Activated CD8-positive, alpha-beta memory T cell treated with anti-CD3 and anti-CD28 coated beads, Interleukin-2, amount 10 ng/mL, durations not matched to agents 7 days and 5 days (primary cell): ENCODE results near the gene DIO3. TPM values are rescaled to one million over a fixed set of nuclear protein-coding genes. Genes with fewer than 3 reads are reported as not detected.

Source experiments
- ATAC-seq: fragments of 150-1000 bp; cut with Tn5 transposase; one replicate; pipeline ENCODE4 v1.10.0; 2021; ENCODE audit warnings: moderate library complexity
- CTCF ChIA-PET: fragments of 350-600 bp; sonication (Branson Sonifier 250); formaldehyde crosslinking; loops from one replicate; lab custom pipeline; 2021; ENCODE audit warnings: antibody characterized with exemption; lab: Charles Lee
- DNase-seq: peaks from one replicate; pipeline ENCODE4 v3.0.0-alpha.2; 2020
- H3K27ac Mint-ChIP-seq: one replicate; pipeline ENCODE4 v1.8.0; 2021; ENCODE audit warnings: mild to moderate bottlenecking, mixed read lengths
- H3K27me3 Mint-ChIP-seq: one replicate; pipeline ENCODE4 v1.8.0; 2021; ENCODE audit warnings: mixed read lengths
- H3K36me3 Mint-ChIP-seq: one replicate; pipeline ENCODE4 v1.8.0; 2021; ENCODE audit warnings: mild to moderate bottlenecking, mixed read lengths
- H3K4me1 Mint-ChIP-seq: one replicate; pipeline ENCODE4 v1.8.0; 2021; ENCODE audit warnings: mixed read lengths
- H3K4me3 Mint-ChIP-seq: one replicate; pipeline ENCODE4 v1.8.0; 2021; ENCODE audit warnings: mild to moderate bottlenecking, moderate library complexity, mixed read lengths
- H3K9me3 Mint-ChIP-seq: one replicate; pipeline ENCODE4 v1.8.0; 2022; ENCODE audit warnings: low read depth, mixed read lengths
- total RNA-seq, 2 experiments: library from RNA; stranded (reverse); gene quantifications; one replicate each; pipeline ENCODE4 v1.2.3, GENCODE V29; 2021

Gene DIO3
- total RNA-seq, 2 experiments from 2014 or later, result not detected

DNA sequence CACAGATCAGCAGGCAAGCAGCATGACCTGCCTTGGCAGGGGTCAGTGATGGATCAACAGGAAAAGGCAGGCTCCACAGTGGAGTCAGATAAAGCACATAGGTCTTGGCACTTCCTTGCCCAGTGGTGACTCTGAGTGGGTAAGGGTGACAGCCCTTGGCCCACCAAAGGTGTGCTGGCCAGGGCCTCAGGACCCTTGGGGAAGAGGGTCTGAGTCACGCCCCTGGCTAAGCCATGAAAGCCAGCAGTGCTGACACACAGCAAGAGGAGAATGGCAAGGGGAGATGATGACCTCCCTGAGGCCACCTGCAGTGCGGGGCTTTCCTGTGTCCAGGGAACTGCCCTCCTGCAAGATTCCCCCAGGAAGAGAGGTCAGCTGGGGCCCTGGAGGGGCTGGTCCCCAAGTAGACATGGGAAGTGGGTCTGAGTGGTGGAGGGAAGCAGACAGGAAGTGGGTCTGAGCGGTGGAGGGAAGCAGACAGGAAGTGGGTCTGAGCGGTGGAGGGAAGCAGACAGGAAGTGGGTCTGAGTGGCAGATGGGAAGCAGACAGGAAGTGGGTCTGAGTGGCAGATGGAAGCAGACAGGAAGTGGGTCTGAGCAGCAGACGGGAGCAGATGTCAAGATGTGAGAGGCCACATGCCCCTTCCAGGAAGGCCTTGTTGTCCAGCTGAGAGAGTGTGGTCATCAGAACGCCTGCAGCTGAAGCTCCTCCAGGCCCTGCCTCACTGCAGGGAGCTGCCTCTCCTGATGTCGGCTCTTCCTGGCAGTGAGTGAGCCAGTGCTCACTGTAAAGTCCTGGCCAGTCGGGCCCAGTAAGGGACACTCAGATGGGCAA lies 34.8 kb downstream of the DIO3 start:
- Mint-ChIP-seq H3K4me3 (no peak overlapping the region), H3K27ac (peak overlapping the region; percentile 75), H3K9me3 (peaks cover 6% of the 10 kb centered on the region), H3K4me1 (peaks cover 41% of the 10 kb centered on the region), H3K27me3 (no peaks in the 10 kb centered on the region), H3K36me3 (peaks cover 20% of the 10 kb centered on the region)
- ATAC-seq (peak; percentile 59), DNase-seq (peak; percentile 75)
- CTCF ChIA-PET, result no interaction called here

GRCh38 chr14:101596742-101597141 lies 35.4 kb downstream of the DIO3 start:
- Mint-ChIP-seq H3K4me1 (peaks cover 41% of the 10 kb centered on the region), H3K4me3 (no peak overlapping the region), H3K27me3 (no peaks in the 10 kb centered on the region), H3K27ac (peak overlapping the region; percentile 75), H3K9me3 (peaks cover 6% of the 10 kb centered on the region), H3K36me3 (peaks cover 20% of the 10 kb centered on the region)
- ATAC-seq (peak; percentile 11), DNase-seq (no peak)
- CTCF ChIA-PET, result no interaction called here

DNA sequence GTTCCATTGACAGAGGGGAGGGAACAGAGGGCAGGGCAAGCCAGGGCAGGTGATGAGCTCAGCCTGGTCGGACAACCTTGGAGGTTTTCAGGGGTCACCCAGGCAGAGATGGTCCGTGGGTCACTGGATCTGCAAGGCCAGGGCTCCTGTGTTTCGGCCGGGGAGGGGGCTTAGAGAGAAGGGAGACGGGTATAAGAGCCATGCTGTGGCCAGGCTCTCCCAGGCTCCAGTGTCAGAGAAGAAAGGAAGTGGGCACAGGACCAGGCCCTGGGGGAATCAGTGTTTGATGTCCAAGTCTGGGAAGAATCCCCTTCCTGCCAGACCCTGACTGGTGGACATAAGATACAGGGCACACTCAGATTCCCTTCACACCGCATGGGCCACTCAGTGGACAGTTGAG lies 36.9 kb downstream of the DIO3 start:
- Mint-ChIP-seq H3K4me1 (peaks cover 40% of the 10 kb centered on the region), H3K4me3 (no peak overlapping the region), H3K27ac (no peak overlapping the region), H3K9me3 (peaks cover 6% of the 10 kb centered on the region), H3K36me3 (peaks cover 20% of the 10 kb centered on the region), H3K27me3 (no peaks in the 10 kb centered on the region)
- no peak for ATAC-seq
- DNase-seq, result no peak
- CTCF ChIA-PET, result interaction anchor here (1.4 kb wide), 1 partner anchor 30 kb away, joined by 3 read pairs; no protein-coding TSS in a partner anchor

- H3K4me1 Mint-ChIP-seq, result peaks cover 36% of the 10 kb centered on the region
- CTCF ChIA-PET, result interaction anchor here (1.4 kb wide), 2 partner anchors 29 to 477 kb away, joined by 3 read pairs; no protein-coding TSS in a partner anchor
- no peak for DNase-seq
- no peak for ATAC-seq
- H3K9me3 Mint-ChIP-seq, result peaks cover 6% of the 10 kb centered on the region
- no peak overlapping the region for H3K4me3 Mint-ChIP-seq
- no peak overlapping the region for H3K27ac Mint-ChIP-seq
- no peaks in the 10 kb centered on the region for H3K27me3 Mint-ChIP-seq
- peaks cover 20% of the 10 kb centered on the region for H3K36me3 Mint-ChIP-seq
Measured at GRCh38 chr14:101598571-101599233, 37.4 kb downstream of the DIO3 start.

GRCh38 chr14:101599234-101599885 lies 38.1 kb downstream of the DIO3 start:
- H3K36me3 Mint-ChIP-seq, result peaks cover 18% of the 10 kb centered on the region
- ATAC-seq (no peak), DNase-seq (no peak)
- H3K27me3 Mint-ChIP-seq, result no peaks in the 10 kb centered on the region
- H3K27ac Mint-ChIP-seq, result no peak overlapping the region
- H3K4me3 Mint-ChIP-seq, result no peak overlapping the region
- CTCF ChIA-PET, result interaction anchor here (1.4 kb wide), 1 partner anchor 478 kb away, joined by 3 read pairs; no protein-coding TSS in a partner anchor
- peaks cover 30% of the 10 kb centered on the region for H3K4me1 Mint-ChIP-seq
- H3K9me3 Mint-ChIP-seq, result peaks cover 6% of the 10 kb centered on the region

GRCh38 chr14:101600336-101600890 lies 39.1 kb downstream of the DIO3 start:
- Mint-ChIP-seq H3K9me3 (peaks cover 6% of the 10 kb centered on the region), H3K27ac (no peak overlapping the region), H3K4me3 (no peak overlapping the region), H3K36me3 (peaks cover 14% of the 10 kb centered on the region), H3K27me3 (no peaks in the 10 kb centered on the region), H3K4me1 (peaks cover 30% of the 10 kb centered on the region)
- DNase-seq (peak; percentile 31), ATAC-seq (no peak)
- CTCF ChIA-PET, result interaction anchor here (1.4 kb wide), 1 partner anchor 479 kb away, joined by 3 read pairs; no protein-coding TSS in a partner anchor

DNA sequence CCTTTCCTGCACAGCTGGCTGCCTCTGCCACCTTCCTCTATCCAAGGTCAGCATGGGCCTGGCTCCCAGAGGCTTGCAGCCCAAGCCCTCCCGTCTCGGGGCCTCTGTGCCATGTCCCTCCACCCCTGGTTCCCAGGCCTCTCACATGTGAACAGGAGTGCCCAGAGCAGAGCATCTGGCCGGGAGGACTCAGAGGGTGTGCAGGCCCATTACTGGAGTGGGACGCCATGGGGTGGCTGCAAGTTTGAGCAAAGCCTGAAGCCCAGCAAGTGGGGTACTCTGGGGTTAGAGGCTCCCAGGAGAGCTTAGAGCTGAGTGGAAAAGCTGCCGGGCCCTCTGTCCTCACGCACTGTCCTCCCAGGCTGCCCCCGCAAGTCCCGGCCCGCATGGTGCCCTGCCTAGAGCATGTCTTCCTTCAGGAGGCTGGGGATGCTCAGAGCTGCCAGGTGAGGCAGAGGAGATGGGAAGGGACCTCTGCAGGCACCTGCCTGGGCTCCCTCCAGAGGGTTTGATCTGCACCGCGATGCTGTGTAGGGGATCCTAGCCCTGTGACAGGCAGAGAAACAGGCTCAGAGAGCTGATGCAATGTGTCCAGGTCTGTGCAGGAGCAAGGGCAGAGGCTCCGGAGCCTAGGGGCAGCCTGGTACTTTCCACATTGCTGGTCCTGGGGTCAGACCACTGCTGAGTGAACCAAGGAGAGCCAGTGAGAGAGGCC lies 39.8 kb downstream of the DIO3 start:
- no peak overlapping the region for H3K4me3 Mint-ChIP-seq
- DNase-seq, result peak; percentile 35
- peaks cover 24% of the 10 kb centered on the region for H3K4me1 Mint-ChIP-seq
- CTCF ChIA-PET, result no interaction called here
- peaks cover 6% of the 10 kb centered on the region for H3K9me3 Mint-ChIP-seq
- no peak overlapping the region for H3K27ac Mint-ChIP-seq
- ATAC-seq, result no peak
- H3K36me3 Mint-ChIP-seq, result peaks cover 14% of the 10 kb centered on the region
- peaks cover 6% of the 10 kb centered on the region for H3K27me3 Mint-ChIP-seq

GRCh38 chr14:101601606-101602465 lies 40.5 kb downstream of the DIO3 start:
- no peak for ATAC-seq
- Mint-ChIP-seq H3K36me3 (peaks cover 9% of the 10 kb centered on the region), H3K27ac (no peak overlapping the region), H3K4me3 (no peak overlapping the region), H3K4me1 (peaks cover 16% of the 10 kb centered on the region), H3K9me3 (peaks cover 6% of the 10 kb centered on the region), H3K27me3 (peaks cover 13% of the 10 kb centered on the region)
- peak; percentile 39 for DNase-seq
- CTCF ChIA-PET, result no interaction called here

GRCh38 chr14:101602466-101602840 lies 41.2 kb downstream of the DIO3 start:
- H3K27ac Mint-ChIP-seq, result no peak overlapping the region

GRCh38 chr14:101603096-101603495 lies 41.8 kb downstream of the DIO3 start:
- ATAC-seq, result no peak

More at GRCh38 chr14:101602466-101602840, 41.2 kb downstream of the DIO3 start:
- no peak overlapping the region for H3K4me3 Mint-ChIP-seq
- peaks cover 10% of the 10 kb centered on the region for H3K4me1 Mint-ChIP-seq
- CTCF ChIA-PET, result no interaction called here
- ATAC-seq (no peak), DNase-seq (peak; percentile 34)
- H3K27me3 Mint-ChIP-seq, result peaks cover 14% of the 10 kb centered on the region
- peaks cover 5% of the 10 kb centered on the region for H3K9me3 Mint-ChIP-seq
- H3K36me3 Mint-ChIP-seq, result peaks cover 5% of the 10 kb centered on the region

DNA sequence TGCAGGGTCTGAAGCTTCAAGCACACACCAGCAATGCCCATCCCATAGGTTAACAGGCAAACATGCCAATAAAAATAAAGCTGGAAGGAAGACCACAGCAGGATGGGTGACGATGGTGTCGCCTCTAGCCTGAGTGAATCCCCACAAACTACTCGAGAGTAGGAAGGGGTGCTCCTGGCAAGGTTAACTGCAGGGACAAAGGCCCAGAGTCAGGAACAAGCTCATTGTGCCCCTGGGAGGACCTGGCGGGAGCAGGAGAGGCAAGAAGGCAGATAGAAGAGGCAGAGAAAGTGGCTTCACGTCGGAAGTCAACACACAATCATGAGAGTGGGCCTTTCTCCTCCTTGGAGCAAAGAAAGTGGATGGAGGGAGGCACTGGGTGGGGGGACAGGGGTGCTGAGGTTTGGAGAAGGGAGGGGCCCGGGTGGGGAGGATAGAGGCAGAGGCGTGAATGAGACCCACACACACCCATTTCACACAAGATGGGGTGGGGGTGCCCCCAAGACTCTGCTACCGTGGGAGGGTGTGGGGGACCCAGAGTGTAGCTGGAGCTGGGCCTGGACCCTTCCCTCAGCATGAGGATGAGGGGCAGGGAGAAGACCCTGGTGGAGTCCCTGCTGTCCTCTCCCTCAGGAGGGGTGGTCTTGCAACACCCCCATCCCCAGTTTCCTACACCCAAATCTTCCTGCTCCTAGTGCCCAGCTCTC lies 43.1 kb downstream of the DIO3 start:
- Mint-ChIP-seq H3K27ac (no peak overlapping the region), H3K9me3 (no peaks in the 10 kb centered on the region), H3K4me1 (peaks cover 4% of the 10 kb centered on the region), H3K4me3 (no peak overlapping the region), H3K36me3 (no peaks in the 10 kb centered on the region), H3K27me3 (peaks cover 30% of the 10 kb centered on the region)
- DNase-seq, result no peak
- CTCF ChIA-PET, result interaction anchor here (1.1 kb wide), 1 partner anchor 24 kb away, joined by 3 read pairs; no protein-coding TSS in a partner anchor
- no peak for ATAC-seq

More at GRCh38 chr14:101603096-101603495, 41.8 kb downstream of the DIO3 start:
- CTCF ChIA-PET, result no interaction called here
- Mint-ChIP-seq H3K27ac (no peak overlapping the region), H3K27me3 (peaks cover 17% of the 10 kb centered on the region), H3K9me3 (no peaks in the 10 kb centered on the region), H3K4me3 (no peak overlapping the region), H3K36me3 (no peaks in the 10 kb centered on the region), H3K4me1 (peaks cover 4% of the 10 kb centered on the region)
- DNase-seq, result peak; percentile 32
